ENCODE measurements around the gene BNIP3. TPM values are rescaled to one million over a fixed set of nuclear protein-coding genes. Genes with fewer than 3 reads are reported as not detected.

Gene BNIP3
- total RNA-seq, 1 experiment from 2014 or later, result 37.5 TPM

DNA sequence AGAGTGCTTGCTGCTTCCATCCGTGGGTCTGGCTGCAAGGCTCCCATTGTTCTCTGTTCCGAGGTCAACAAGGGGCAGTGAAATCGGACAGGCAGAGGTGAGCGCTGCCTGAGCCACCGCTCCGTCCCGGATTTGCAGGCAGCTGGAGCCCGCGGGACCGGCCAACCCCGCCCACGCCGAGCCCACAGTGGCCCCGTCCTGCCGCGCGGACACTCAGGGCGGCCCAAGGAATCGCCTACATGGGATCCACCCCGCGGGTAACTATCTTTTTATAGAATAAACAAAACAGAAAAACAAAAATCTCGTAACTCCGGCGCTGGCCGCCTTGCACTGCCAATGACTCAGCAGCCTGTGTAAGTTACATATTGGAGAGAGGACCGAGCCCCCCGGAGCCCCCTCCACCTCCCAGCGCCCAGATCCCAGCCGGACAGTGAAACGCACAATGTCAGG lies 1.9 kb downstream of the BNIP3 start:
- Histone ChIP-seq H3K79me2 (ENCODE audit: insufficient read depth, low read length) (peaks cover 44% of the 10 kb centered on the region), H3K4me1 (ENCODE audit: control insufficient read depth in 1 of 2, insufficient read depth in 2 of 2, low read length in 2 of 2) (peaks cover 0 to 5% of the 10 kb centered on the region in 2 experiments; a peak in 2 of 4 replicates), H3K9me3 (ENCODE audit: control insufficient read depth in 1 of 2, insufficient read depth in 1 of 2, low read depth in 1 of 2, low read length in 2 of 2) (no peaks in the 10 kb centered on the region), H4K20me1 (ENCODE audit: insufficient read depth) (no peaks in the 10 kb centered on the region), H3K27me3 (ENCODE audit: insufficient read depth, low read length) (no peaks in the 10 kb centered on the region), H3K4me2 (ENCODE audit: low read length) (no peak overlapping the region), H2AFZ (ENCODE audit: low read depth, low read length, poor library complexity, severe bottlenecking) (no peak overlapping the region), H3K27ac (ENCODE audit: low read depth, low read length) (no peak overlapping the region), H3K4me3 (replicated peaks in 1 of 2; ENCODE audit: low read depth in 1 of 2, low read length in 2 of 2) (no peak overlapping the region), H3K9ac (ENCODE audit: low read length) (no peak overlapping the region), H3K9me2 (ENCODE audit: insufficient read depth) (no peaks in the 10 kb centered on the region), H3K36me3 (ENCODE audit: control insufficient read depth in 1 of 2, insufficient read depth in 2 of 2, low read length in 2 of 2) (no peaks in the 10 kb centered on the region; a peak in 1 of 4 replicates)
- CTCF ChIA-PET, result no interaction called here
- TF ChIP-seq, protein P1, sequence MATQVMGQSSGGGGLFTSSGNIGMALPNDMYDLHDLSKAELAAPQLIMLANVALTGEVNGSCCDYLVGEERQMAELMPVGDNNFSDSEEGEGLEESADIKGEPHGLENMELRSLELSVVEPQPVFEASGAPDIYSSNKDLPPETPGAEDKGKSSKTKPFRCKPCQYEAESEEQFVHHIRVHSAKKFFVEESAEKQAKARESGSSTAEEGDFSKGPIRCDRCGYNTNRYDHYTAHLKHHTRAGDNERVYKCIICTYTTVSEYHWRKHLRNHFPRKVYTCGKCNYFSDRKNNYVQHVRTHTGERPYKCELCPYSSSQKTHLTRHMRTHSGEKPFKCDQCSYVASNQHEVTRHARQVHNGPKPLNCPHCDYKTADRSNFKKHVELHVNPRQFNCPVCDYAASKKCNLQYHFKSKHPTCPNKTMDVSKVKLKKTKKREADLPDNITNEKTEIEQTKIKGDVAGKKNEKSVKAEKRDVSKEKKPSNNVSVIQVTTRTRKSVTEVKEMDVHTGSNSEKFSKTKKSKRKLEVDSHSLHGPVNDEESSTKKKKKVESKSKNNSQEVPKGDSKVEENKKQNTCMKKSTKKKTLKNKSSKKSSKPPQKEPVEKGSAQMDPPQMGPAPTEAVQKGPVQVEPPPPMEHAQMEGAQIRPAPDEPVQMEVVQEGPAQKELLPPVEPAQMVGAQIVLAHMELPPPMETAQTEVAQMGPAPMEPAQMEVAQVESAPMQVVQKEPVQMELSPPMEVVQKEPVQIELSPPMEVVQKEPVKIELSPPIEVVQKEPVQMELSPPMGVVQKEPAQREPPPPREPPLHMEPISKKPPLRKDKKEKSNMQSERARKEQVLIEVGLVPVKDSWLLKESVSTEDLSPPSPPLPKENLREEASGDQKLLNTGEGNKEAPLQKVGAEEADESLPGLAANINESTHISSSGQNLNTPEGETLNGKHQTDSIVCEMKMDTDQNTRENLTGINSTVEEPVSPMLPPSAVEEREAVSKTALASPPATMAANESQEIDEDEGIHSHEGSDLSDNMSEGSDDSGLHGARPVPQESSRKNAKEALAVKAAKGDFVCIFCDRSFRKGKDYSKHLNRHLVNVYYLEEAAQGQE (IDR thresholded peaks at IDR 0.05; ENCODE audit: low read depth), result no peak
- TF ChIP-seq, protein P2, sequence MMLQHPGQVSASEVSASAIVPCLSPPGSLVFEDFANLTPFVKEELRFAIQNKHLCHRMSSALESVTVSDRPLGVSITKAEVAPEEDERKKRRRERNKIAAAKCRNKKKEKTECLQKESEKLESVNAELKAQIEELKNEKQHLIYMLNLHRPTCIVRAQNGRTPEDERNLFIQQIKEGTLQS (IDR thresholded peaks at IDR 0.05), result no peak
- TF ChIP-seq EZH2 (IDR thresholded peaks at IDR 0.05) (no peak), SIN3A (IDR thresholded peaks at IDR 0.05; ENCODE audit: low read depth) (no peak), RAD21 (IDR thresholded peaks at IDR 0.05; ENCODE audit: low read depth) (no peak), ZNF274 (IDR thresholded peaks at IDR 0.05; ENCODE audit: low read depth, low read length) (no peak), TCF7L2 (IDR thresholded peaks at IDR 0.05; ENCODE audit: borderline replicate concordance, extremely low read depth, insufficient read depth, insufficient read length) (no peak), EZH2phosphoT487 (IDR thresholded peaks at IDR 0.05; ENCODE audit: borderline replicate concordance) (no peak)
- TF ChIP-seq, protein P3, sequence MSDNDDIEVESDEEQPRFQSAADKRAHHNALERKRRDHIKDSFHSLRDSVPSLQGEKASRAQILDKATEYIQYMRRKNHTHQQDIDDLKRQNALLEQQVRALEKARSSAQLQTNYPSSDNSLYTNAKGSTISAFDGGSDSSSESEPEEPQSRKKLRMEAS (IDR thresholded peaks at IDR 0.05), result no peak
- RAD21 ChIA-PET (ENCODE audit: low non-redundant PET in 1 of 2, low total read pairs in 2 of 2, uncharacterized antibody in 2 of 2, unreplicated experiment in 2 of 2), result no interaction called here
- no peak for ATAC-seq
- DNase-seq (ENCODE audit: low read depth, low spot score), result no peak
- no TSS peak for BruUV-seq (replicated peaks)
- POLR2A ChIA-PET, result no interaction called here
- intact Hi-C loops (cut with micrococcal nuclease), result no loop called here

Measured in HCT116 (cell line).